Activated T-helper 9 cell treated with anti-CD3 and anti-CD28 coated beads, Interleukin-2, amount 50 U/mL, for 16 hours (primary cell): ENCODE data around the gene TMEFF2.
"Not testable (repeated sequence)": the region's sequence is repeated elsewhere in the genome, so short reads cannot be mapped to it uniquely, and the experiment has no call there.

ENCODE experiments used
- DNase-seq: peaks from one replicate; pipeline ENCODE4 v3.0.0-alpha.2; 2020; ENCODE audit warnings: low read depth

TMEFF2 gene

GRCh38 chr2:191932286-191932685 is 262.4 kb downstream of the TMEFF2 start:
- no peak for DNase-seq

- DNase-seq, result no peak
Measured at GRCh38 chr2:191931329-191931728, 263.4 kb downstream of the TMEFF2 start.

GRCh38 chr2:191930205-191930604 is 264.5 kb downstream of the TMEFF2 start:
- DNase-seq, result no peak

GRCh38 chr2:191929288-191929687 is 265.4 kb downstream of the TMEFF2 start:
- DNase-seq, result no peak

- no peak for DNase-seq
Measured at GRCh38 chr2:191927991-191928390, 266.7 kb downstream of the TMEFF2 start.

GRCh38 chr2:191927319-191927867 is 267.3 kb downstream of the TMEFF2 start:
- DNase-seq, result no peak

GRCh38 chr2:191926671-191927070 is 268.1 kb downstream of the TMEFF2 start:
- no peak for DNase-seq

GRCh38 chr2:191923652-191923997 is 271.1 kb downstream of the TMEFF2 start:
- DNase-seq, result no peak

- DNase-seq, result no peak
Measured at GRCh38 chr2:191922736-191923651, 271.7 kb downstream of the TMEFF2 start.

- DNase-seq, result not testable (repeated sequence)
Measured at GRCh38 chr2:191921650-191922049, 273.1 kb downstream of the TMEFF2 start.

GRCh38 chr2:191920502-191920901 is 274.2 kb downstream of the TMEFF2 start:
- no peak for DNase-seq

GRCh38 chr2:191917967-191918651 is 276.6 kb downstream of the TMEFF2 start:
- DNase-seq, result no peak

GRCh38 chr2:191917430-191917881 is 277.3 kb downstream of the TMEFF2 start:
- DNase-seq, result no peak

GRCh38 chr2:191916826-191917225 is 277.9 kb downstream of the TMEFF2 start:
- DNase-seq, result no peak

- DNase-seq, result no peak
Measured at GRCh38 chr2:191915750-191916149, 279.0 kb downstream of the TMEFF2 start.

GRCh38 chr2:191913796-191914195 is 280.9 kb downstream of the TMEFF2 start:
- no peak for DNase-seq

- DNase-seq, result no peak
Measured at GRCh38 chr2:191912764-191913163, 282.0 kb downstream of the TMEFF2 start.

GRCh38 chr2:191910518-191910917 is 284.2 kb downstream of the TMEFF2 start:
- no peak for DNase-seq

GRCh38 chr2:191908874-191909273 is 285.9 kb downstream of the TMEFF2 start:
- no peak for DNase-seq

GRCh38 chr2:191907545-191907944 is 287.2 kb downstream of the TMEFF2 start:
- DNase-seq, result no peak

- no peak for DNase-seq
Measured at GRCh38 chr2:191907091-191907490, 287.6 kb downstream of the TMEFF2 start.

GRCh38 chr2:191905336-191905735 is 289.4 kb downstream of the TMEFF2 start:
- no peak for DNase-seq

- no peak for DNase-seq
Measured at GRCh38 chr2:191901031-191901430, 293.7 kb downstream of the TMEFF2 start.
